Forelimb muscle (tissue), 1 donor: ENCODE data around the gene PLCL2. TPM values are rescaled to one million over a fixed set of nuclear protein-coding genes. Genes with fewer than 3 reads are reported as not detected.

ENCODE experiments used
- DNase-seq: peaks from one replicate; pipeline ENCODE4 v3.0.0-alpha.2; 2013; ENCODE audit warnings: low read depth
- polyA plus RNA-seq: library from polyadenylated mRNA; unstranded; fragments of 120-200 nt; gene quantifications from one replicate; pipeline ENCODE4 v1.2.1, GENCODE V29; 2013; ENCODE audit not compliant: insufficient read length

PLCL2 gene
- polyA plus RNA-seq, 1 donor: 13.7 TPM

- DNase-seq: no peak
Measured at GRCh38 chr3:16890597-16891333, 6.0 kb downstream of the PLCL2 start.

- no peak for DNase-seq
Measured at GRCh38 chr3:16893618-16894200, 9.0 kb downstream of the PLCL2 start.

GRCh38 chr3:16896094-16896627, 11.4 kb downstream of the PLCL2 start:
- DNase-seq: no peak

- DNase-seq: no peak
Measured at GRCh38 chr3:16896820-16897219, 12.1 kb downstream of the PLCL2 start.

- DNase-seq: no peak
Measured at GRCh38 chr3:16897254-16897926, 12.6 kb downstream of the PLCL2 start.

- DNase-seq: no peak
Measured at GRCh38 chr3:16898595-16899395, 14.0 kb downstream of the PLCL2 start.

- no peak for DNase-seq
Measured at GRCh38 chr3:16899919-16900318, 15.2 kb downstream of the PLCL2 start.

GRCh38 chr3:16900779-16901440, 16.2 kb downstream of the PLCL2 start:
- no peak for DNase-seq

- DNase-seq: no peak
Measured at GRCh38 chr3:16904423-16905417, 20.0 kb downstream of the PLCL2 start.

- no peak for DNase-seq
Measured at GRCh38 chr3:16905704-16906103, 20.9 kb downstream of the PLCL2 start.

GRCh38 chr3:16906682-16907081, 21.9 kb downstream of the PLCL2 start:
- no peak for DNase-seq

GRCh38 chr3:16907243-16907642, 22.5 kb downstream of the PLCL2 start:
- no peak for DNase-seq

GRCh38 chr3:16908016-16908807, 23.5 kb downstream of the PLCL2 start:
- DNase-seq: no peak

- DNase-seq: no peak
Measured at GRCh38 chr3:16908896-16909295, 24.1 kb downstream of the PLCL2 start.

GRCh38 chr3:16909802-16910201, 25.0 kb downstream of the PLCL2 start:
- DNase-seq: no peak

- DNase-seq: no peak
Measured at GRCh38 chr3:16910207-16910606, 25.5 kb downstream of the PLCL2 start.

- DNase-seq: no peak
Measured at GRCh38 chr3:16911916-16912315, 27.2 kb downstream of the PLCL2 start.

- no peak for DNase-seq
Measured at GRCh38 chr3:16912400-16913263, 27.9 kb downstream of the PLCL2 start.
